SK-N-SH (cell line): ENCODE data around the gene ZNF253. TPM values are rescaled to one million over a fixed set of nuclear protein-coding genes. Genes with fewer than 3 reads are reported as not detected.
"Not testable (repeated sequence)": the region's sequence is repeated elsewhere in the genome, so short reads cannot be mapped to it uniquely, and the experiment has no call there.

ENCODE experiments used
- CTCF ChIA-PET: fragments of 300-600, 350-600 bp; formaldehyde crosslinking; extraction: SDS; loops from one replicate; lab custom pipeline; 2021; lab: Yijun Ruan, JAX
- POLR2A ChIA-PET: fragments of 350-600 bp; sonication (Branson Sonifier 250); formaldehyde crosslinking; extraction: SDS; loops from one replicate; lab custom pipeline; 2020; ENCODE audit warnings: antibody characterized with exemption, inconsistent platforms; lab: Yijun Ruan, JAX
- DNase-seq: peaks from one replicate; pipeline ENCODE4 v3.0.0; 2012
- H2AFZ ChIP-seq: fragments of 200-600 bp; sonication (generic); 2 replicates; pipeline ENCODE4 v1.8.1; 2016; ENCODE audit warnings: antibody characterized with exemption, mild to moderate bottlenecking, low read depth
- H3F3A ChIP-seq: fragments of 200-600 bp; sonication (generic); replicated peaks from 2 replicates; pipeline ENCODE3; 2016; ENCODE audit warnings: antibody characterized with exemption, mild to moderate bottlenecking; ENCODE audit not compliant: insufficient read depth
- H3K27ac ChIP-seq, 2 experiments: fragments of 200-500 bp in 1 of 2; fragments of 200-600 bp in 1 of 2; sonication (Bioruptor generic) in 1 of 2; sonication (generic), shearing (Covaris generic) in 1 of 2; 2 replicates each; pipeline versions ENCODE4 v1.5.1 to v1.6.1; 2014 to 2016; ENCODE audit warnings: low read depth in 2 of 2, inconsistent platforms in 1 of 2, low read length in 1 of 2, mild to moderate bottlenecking in 1 of 2, mixed read lengths in 1 of 2
- H3K27me3 ChIP-seq: fragments of 200-600 bp; sonication (generic), shearing (Covaris generic); 2 replicates; pipeline ENCODE4 v1.6.1; 2016; ENCODE audit warnings: mixed run types; ENCODE audit not compliant: insufficient read depth
- H3K36me3 ChIP-seq, 2 experiments: fragments of 200-500 bp in 1 of 2; fragments of 200-600 bp in 1 of 2; sonication (Bioruptor generic) in 1 of 2; sonication (generic) in 1 of 2; replicated peaks in 1 of 2; 2 replicates each; pipeline versions ENCODE3 to v1.5.1; 2014 to 2016; ENCODE audit warnings: low read length in 1 of 2, mild to moderate bottlenecking in 1 of 2; ENCODE audit not compliant: insufficient read depth in 2 of 2, control insufficient read depth in 1 of 2
- H3K4me1 ChIP-seq, 2 experiments: fragments of 200-500 bp in 1 of 2; fragments of 200-600 bp in 1 of 2; sonication (Bioruptor generic) in 1 of 2; sonication (generic), shearing (Covaris generic) in 1 of 2; 2 replicates each; pipeline versions ENCODE4 v1.5.1 to v1.6.1; 2014 to 2016; ENCODE audit warnings: low read depth in 1 of 2, low read length in 1 of 2, mixed run types in 1 of 2; ENCODE audit not compliant: insufficient read depth in 2 of 2, control insufficient read depth in 1 of 2
- H3K4me2 ChIP-seq: fragments of 200-600 bp; sonication (generic), shearing (Covaris generic); 2 replicates; pipeline ENCODE4 v1.6.1; 2017; ENCODE audit warnings: mixed run types
- H3K4me3 ChIP-seq, 2 experiments: fragments of 200-500 bp in 1 of 2; fragments of 200-600 bp in 1 of 2; sonication (Bioruptor generic) in 1 of 2; sonication (generic), shearing (Covaris generic) in 1 of 2; 2 replicates each; pipeline versions ENCODE4 v1.5.1 to v1.8.1; 2014 to 2016; ENCODE audit warnings: low read depth in 2 of 2, inconsistent platforms in 1 of 2, low read length in 1 of 2, mild to moderate bottlenecking in 1 of 2, mixed read lengths in 1 of 2, moderate library complexity in 1 of 2
- H3K79me2 ChIP-seq: fragments of 200-600 bp; sonication (generic); 2 replicates; pipeline ENCODE4 v1.8.1; 2017; ENCODE audit warnings: mild to moderate bottlenecking; ENCODE audit not compliant: insufficient read depth
- H3K9ac ChIP-seq: fragments of 200-600 bp; sonication (generic); 2 replicates; pipeline ENCODE4 v1.6.1; 2017; ENCODE audit warnings: mixed run types
- H3K9me2 ChIP-seq: fragments of 200-600 bp; sonication (generic); 2 replicates; pipeline ENCODE4 v1.6.1; 2017; ENCODE audit warnings: mixed run types
- H3K9me3 ChIP-seq: fragments of 200-600 bp; sonication (generic); 2 replicates; pipeline ENCODE4 v1.6.1; 2017; ENCODE audit warnings: mixed run types, mild to moderate bottlenecking, moderate library complexity
- H4K20me1 ChIP-seq: fragments of 200-600 bp; sonication (generic); 2 replicates; pipeline ENCODE4 v1.6.1; 2017; ENCODE audit warnings: mild to moderate bottlenecking, mixed run types; ENCODE audit not compliant: insufficient read depth
- ELF1 ChIP-seq: IDR thresholded peaks from 2 replicates; pipeline ENCODE4 v1.4.0; 2012
- EP300 ChIP-seq, 2 experiments: IDR thresholded peaks; 2 replicates each; pipeline versions ENCODE4 v1.4.0 to v1.6.1; 2012; ENCODE audit warnings: borderline replicate concordance in 1 of 2, low read depth in 1 of 2, low read length in 1 of 2
- FOSL2 ChIP-seq: IDR thresholded peaks from 2 replicates; pipeline ENCODE4 v1.4.0; 2012; ENCODE audit warnings: low read depth, mild to moderate bottlenecking, moderate library complexity, borderline replicate concordance
- FOXM1 ChIP-seq: IDR thresholded peaks from 2 replicates; pipeline ENCODE4 v1.4.0; 2012; ENCODE audit warnings: low read depth, mild to moderate bottlenecking
- JUND ChIP-seq: IDR thresholded peaks from 2 replicates; pipeline ENCODE4 v1.4.0; 2012
- MXI1 ChIP-seq: IDR thresholded peaks from 2 replicates; pipeline ENCODE4 v1.6.1; 2012; ENCODE audit warnings: mild to moderate bottlenecking, low read depth, low read length, improper control_type of control experiment
- RCOR1 ChIP-seq: fragments of 150-350 bp; IDR thresholded peaks from 2 replicates; pipeline ENCODE4 v1.6.1; 2017; ENCODE audit warnings: antibody characterized with exemption, low read length
- SMC3 ChIP-seq: IDR thresholded peaks from 2 replicates; pipeline ENCODE4 v1.6.1; 2012; ENCODE audit warnings: low read depth, low read length, improper control_type of control experiment
- TAF1 ChIP-seq: IDR thresholded peaks from 2 replicates; pipeline ENCODE4 v1.6.1; 2012; ENCODE audit warnings: low read depth, mild to moderate bottlenecking, low read length, moderate library complexity, borderline replicate concordance
- TEAD4 ChIP-seq: IDR thresholded peaks from 2 replicates; pipeline ENCODE4 v1.4.0; 2012; ENCODE audit warnings: mild to moderate bottlenecking, borderline replicate concordance; ENCODE audit not compliant: insufficient read depth
- YY1 ChIP-seq: IDR thresholded peaks from 2 replicates; pipeline ENCODE4 v1.4.0; 2012; ENCODE audit warnings: low read depth, mild to moderate bottlenecking
- ZBTB33 ChIP-seq: IDR thresholded peaks from 2 replicates; pipeline ENCODE4 v1.4.0; 2012; ENCODE audit warnings: low read depth, borderline replicate concordance
- WGBS: methylation state at CpG from one replicate; pipeline ENCODE4 v1.1.6; 2017; ENCODE audit warnings: low lambda C conversion rate; 5-methylcytosine and 5-hydroxymethylcytosine counted together
- polyA plus RNA-seq, 3 experiments: library from polyadenylated mRNA; depleted of rRNA; stranded (reverse); fragments of >200 nt; gene quantifications; 2 replicates each; pipeline ENCODE4 v1.2.3, GENCODE V29; 2012

Gene ZNF253
- polyA plus RNA-seq, 1 of the 3 experiments (the other 2 are of a cell fraction) = 0.79 TPM

GRCh38 chr19:19847781-19848180 lies 17.9 kb upstream of the ZNF253 start:
- ChIA-PET POLR2A (no interaction called here), CTCF (no interaction called here)
- Histone ChIP-seq H3K4me2 (no peak overlapping the region), H3K4me1 (no peaks in the 10 kb centered on the region), H3K9ac (no peak overlapping the region), H3K36me3 (no peaks in the 10 kb centered on the region), H3K79me2 (no peaks in the 10 kb centered on the region), H3K9me3 (0 out of 2 replicates have a peak, but pooled peaks cover 10% of the 10 kb centered on the region), H3K9me2 (no peaks in the 10 kb centered on the region), H4K20me1 (no peaks in the 10 kb centered on the region), H3K4me3 (no peak overlapping the region), H3K27me3 (no peaks in the 10 kb centered on the region), H2AFZ (no peak overlapping the region), H3K27ac (no peak overlapping the region), H3F3A (no peaks in the 10 kb centered on the region)
- no peak for TF ChIP-seq ZBTB33
- no peak for TF ChIP-seq FOXM1
- TF ChIP-seq RCOR1 = no peak
- 82% methylated on average over 12 of the region's 12 CpGs for WGBS
- no peak for DNase-seq

- no peaks in the 10 kb centered on the region for H3F3A ChIP-seq
- no peaks in the 10 kb centered on the region for H3K4me1 ChIP-seq
- DNase-seq = no peak
- H3K4me3 ChIP-seq = no peak overlapping the region
- H3K27ac ChIP-seq = no peak overlapping the region
- WGBS = 56% methylated on average over 6 of the region's 6 CpGs
- H3K79me2 ChIP-seq = no peaks in the 10 kb centered on the region
- no peak overlapping the region for H3K4me2 ChIP-seq
- no peak overlapping the region for H2AFZ ChIP-seq
- ChIA-PET POLR2A (no interaction called here), CTCF (no interaction called here)
- no peaks in the 10 kb centered on the region for H3K36me3 ChIP-seq
- H3K9me2 ChIP-seq = no peaks in the 10 kb centered on the region
- H3K9ac ChIP-seq = no peak overlapping the region
- no peaks in the 10 kb centered on the region for H3K27me3 ChIP-seq
- H3K9me3 ChIP-seq = 0 out of 2 replicates have a peak, but pooled peaks cover 10% of the 10 kb centered on the region
- TF ChIP-seq JUND (no peak), TAF1 (no peak), ELF1 (no peak), EP300 (IDR thresholded peaks at IDR 0.05; ENCODE audit: borderline replicate concordance in 1 of 2, low read depth in 1 of 2, low read length in 1 of 2) (no peak), MXI1 (no peak), RCOR1 (no peak), FOSL2 (no peak), YY1 (no peak), SMC3 (no peak), TEAD4 (no peak)
- TF ChIP-seq, all 33 proteins: peak for 0
- no peaks in the 10 kb centered on the region for H4K20me1 ChIP-seq
These were observed 16.6 kb upstream of the ZNF253 start for GRCh38 chr19:19849056-19849455.

- H3K4me3 ChIP-seq, H4K20me1 ChIP-seq, H3K27ac ChIP-seq, H3K36me3 ChIP-seq, H3K9me2 ChIP-seq, H3F3A ChIP-seq, H3K27me3 ChIP-seq, H3K9ac ChIP-seq, POLR2A ChIA-PET, H3K4me2 ChIP-seq, H2AFZ ChIP-seq, H3K79me2 ChIP-seq, H3K4me1 ChIP-seq, DNase-seq: not testable (repeated sequence)
- H3K9me3 ChIP-seq = 0 out of 2 replicates have a peak, but pooled peaks cover 10% of the 10 kb centered on the region
- WGBS = 37% methylated on average over 2 of the region's 2 CpGs
- CTCF ChIA-PET = interaction anchor here (1.4 kb wide), 1 partner anchor 73 kb away, joined by 4 read pairs; no protein-coding TSS in a partner anchor
These were observed 13.9 kb upstream of the ZNF253 start for GRCh38 chr19:19851740-19852139.
